K562 (cell line): ENCODE data around the gene LYVE1. TPM values are rescaled to one million over a fixed set of nuclear protein-coding genes. Genes with fewer than 3 reads are reported as not detected.

Experiments used
- ATAC-seq: fragments of 200-7000 bp; cut with Tn5 transposase; 3 replicates; pipeline ENCODE4 v1.9.1; 2020; ENCODE audit warnings: moderate library complexity
- BruUV-seq: library from RNA; stranded (reverse); fragments of 400-500 nt; replicated peaks from 2 replicates; lab custom pipeline; 2021; lab: Mats Ljungman, UMichigan
- CTCF ChIA-PET: fragments of 300-600 bp; formaldehyde crosslinking; extraction: SDS; loops from one replicate; lab custom pipeline; 2021; ENCODE audit warnings: low intra/inter-chr PET ratio; lab: Yijun Ruan, JAX
- POLR2A ChIA-PET: fragments of 300-600, 350-650 bp; sonication (Branson Sonifier 250); formaldehyde crosslinking; extraction: SDS; loops from one replicate; lab custom pipeline; 2021; ENCODE audit warnings: antibody characterized with exemption, inconsistent platforms; lab: Yijun Ruan, JAX
- DNase-seq, 4 experiments: peaks; one replicate each; pipeline versions ENCODE4 v3.0.0 to v3.0.0-alpha.2; 2011 to 2018; ENCODE audit warnings: low spot score in 3 of 4, mixed read lengths in 3 of 4; ENCODE audit errors: extremely low read depth in 1 of 4
- FAIRE-seq: peaks from 2 replicates; lab custom pipeline; 2011; peaks lifted over from hg19 to GRCh38; lab: Jason Lieb, UNC
- H2AFZ ChIP-seq: 2 replicates; pipeline ENCODE4 v1.6.0; 2011; ENCODE audit warnings: low read depth, low read length, control low read depth, inconsistent platforms
- H3K27ac ChIP-seq: fragments of 200-600 bp; 3 replicates; pipeline ENCODE4 v1.8.0; 2011; ENCODE audit warnings: low read depth, mild to moderate bottlenecking, control low read depth, inconsistent platforms, low read length, moderate library complexity, mixed read lengths; ENCODE audit errors: extremely low read depth
- H3K27me3 ChIP-seq, 2 experiments: fragments of 300-600 bp in 1 of 2; 2 replicates in 1 of 2; 3 replicates in 1 of 2; pipeline versions ENCODE4 v1.6.0 to v1.8.0; 2011; ENCODE audit warnings: inconsistent platforms in 2 of 2, low read length in 2 of 2, mild to moderate bottlenecking in 1 of 2, mixed read lengths in 1 of 2, moderate library complexity in 1 of 2; ENCODE audit not compliant: control insufficient read depth in 2 of 2, insufficient read depth in 2 of 2
- H3K36me3 ChIP-seq: fragments of 300-600 bp; 3 replicates; pipeline ENCODE4 v1.8.0; 2011; ENCODE audit warnings: mild to moderate bottlenecking, low read length, inconsistent platforms; ENCODE audit not compliant: control insufficient read depth, insufficient read depth
- H3K4me1 ChIP-seq, 2 experiments: fragments of 200-600 bp in 1 of 2; replicated peaks in 1 of 2; 2 replicates in 1 of 2; 3 replicates in 1 of 2; pipeline versions ENCODE4 v1.5.1 to v1.8.0; 2011; ENCODE audit warnings: inconsistent platforms in 2 of 2, low read length in 2 of 2, mild to moderate bottlenecking in 1 of 2, mixed read lengths in 1 of 2, moderate library complexity in 1 of 2; ENCODE audit not compliant: control insufficient read depth in 2 of 2, insufficient read depth in 2 of 2
- H3K4me2 ChIP-seq: 2 replicates; pipeline ENCODE4 v1.6.1; 2011; ENCODE audit warnings: low read length, control low read depth, inconsistent platforms, mixed read lengths; ENCODE audit not compliant: insufficient read depth
- H3K4me3 ChIP-seq: fragments of 200-600 bp; sonication (generic), shearing (Covaris generic); 2 replicates; pipeline ENCODE4 v1.5.1; 2016; ENCODE audit warnings: control low read depth, inconsistent platforms
- H3K79me2 ChIP-seq: fragments of 200-600 bp; 3 replicates; pipeline ENCODE4 v1.8.0; 2011; ENCODE audit warnings: low read length, inconsistent platforms; ENCODE audit not compliant: control insufficient read depth, insufficient read depth
- H3K9ac ChIP-seq, 2 experiments: 2 replicates each; pipeline versions ENCODE4 v1.6.0 to v1.6.1; 2011; ENCODE audit warnings: low read depth in 2 of 2, low read length in 2 of 2, control low read depth in 1 of 2, inconsistent platforms in 1 of 2, mild to moderate bottlenecking in 1 of 2, mixed read lengths in 1 of 2; ENCODE audit not compliant: insufficient read depth in 1 of 2
- H3K9me1 ChIP-seq: one replicate; pipeline ENCODE4 v1.6.0; 2011; ENCODE audit warnings: inconsistent platforms, mild to moderate bottlenecking, low read length, moderate library complexity; ENCODE audit not compliant: control insufficient read depth, insufficient read depth
- H3K9me3 ChIP-seq: replicated peaks from 2 replicates; pipeline ENCODE4 v1.5.1; 2011; ENCODE audit warnings: low read depth, low read length, inconsistent platforms; ENCODE audit not compliant: control insufficient read depth, insufficient read depth
- H4K20me1 ChIP-seq: replicated peaks from 2 replicates; pipeline ENCODE4 v1.6.1; 2011; ENCODE audit warnings: low read length, inconsistent platforms, mixed read lengths; ENCODE audit not compliant: control insufficient read depth, insufficient read depth
- ATF1 ChIP-seq, 2 experiments: fragments of 450-650 bp in 1 of 2; IDR thresholded peaks; 2 replicates each; pipeline ENCODE4 v1.6.1; 2016; ENCODE audit warnings: missing compliant biosample characterization in 1 of 2, missing genetic modification characterization in 1 of 2
- ILF3 ChIP-seq: fragments of 450-650 bp; IDR thresholded peaks from 2 replicates; pipeline ENCODE4 v1.6.1; 2018; ENCODE audit warnings: antibody characterized with exemption, mild to moderate bottlenecking, moderate library complexity, borderline replicate concordance
- LEF1 ChIP-seq: fragments of 450-650 bp; IDR thresholded peaks from 2 replicates; pipeline ENCODE4 v1.6.1; 2016; ENCODE audit warnings: mild to moderate bottlenecking
- NFIX ChIP-seq: fragments of 250-450 bp; sonication (Bioruptor Pico); IDR thresholded peaks from 2 replicates; pipeline ENCODE4 v1.4.0; 2020; ENCODE audit warnings: low read depth, mild to moderate bottlenecking, moderate library complexity
- NFXL1 ChIP-seq: fragments of 450-650 bp; formaldehyde crosslinking; IDR thresholded peaks from 2 replicates; pipeline ENCODE4 v1.4.0; 2021; ENCODE audit warnings: mild to moderate bottlenecking
- SOX6 ChIP-seq: fragments of 450-650 bp; IDR thresholded peaks from 2 replicates; pipeline ENCODE4 v1.6.1; 2014; ENCODE audit warnings: mild to moderate bottlenecking
- TBL1XR1 ChIP-seq, 2 experiments: IDR thresholded peaks; 2 replicates each; pipeline ENCODE4 v1.6.1; 2012; ENCODE audit warnings: improper control_type of control experiment in 2 of 2, low read length in 2 of 2, mild to moderate bottlenecking in 1 of 2
- TRIM25 ChIP-seq: fragments of 450-650 bp; IDR thresholded peaks from 2 replicates; pipeline ENCODE4 v1.7.0; 2016; ENCODE audit warnings: borderline replicate concordance
- WGBS: fragments of 100-300 bp; shearing (Covaris generic); methylation state at CpG from one replicate; pipeline ENCODE4 v1.1.6; 2016; ENCODE audit warnings: low coverage, mixed read lengths; ENCODE audit not compliant: insufficient coverage; ENCODE audit errors: missing lambda C conversion rate; 5-methylcytosine and 5-hydroxymethylcytosine counted together
- in situ Hi-C: fragments of 300-500 bp; cut with MboI; formaldehyde crosslinking; loops from 4 replicates; pipeline ENCODE4 v1.15.0; 2018; ENCODE audit warnings: inconsistent platforms, mixed read lengths
- intact Hi-C: fragments of 100-400 bp; cut with micrococcal nuclease; formaldehyde crosslinking; loops from 2 replicates; pipeline ENCODE4 v1.14.2; 2022
- polyA plus RNA-seq, 8 experiments: library from polyadenylated mRNA; depleted of rRNA in 4 of 8; stranded (reverse) in 5 of 8; unstranded in 3 of 8; fragments of >200 nt; fragmentation: Nextera tagmentation in 2 of 8; fragmentation: Illumina TruSeq in 1 of 8; extraction: Ambion mirVana in 2 of 8; extraction: Trizol in 1 of 8; gene quantifications; 2 replicates each; pipeline versions ENCODE4 v1.2.1 to v1.2.3, GENCODE V29; 2011 to 2014; ENCODE audit warnings: inconsistent platforms in 1 of 8, missing spikeins in 1 of 8
- total RNA-seq, 7 experiments: library from RNA; depleted of rRNA in 6 of 7; stranded (reverse); fragments of >200 nt in 6 of 7; fragmentation: Illumina TruSeq in 2 of 7; extraction: Trizol in 2 of 7; gene quantifications; 2 replicates each; pipeline versions ENCODE4 v1.2.1 to v1.2.3, GENCODE V29; 2011 to 2021; ENCODE audit warnings: low replicate concordance in 1 of 7
- TF ChIP-seq, protein P1 (sequence below): fragments of 250-450 bp; sonication (Bioruptor Pico); IDR thresholded peaks from 2 replicates; pipeline ENCODE4 v1.5.1; 2021; ENCODE audit warnings: mild to moderate bottlenecking
- TF ChIP-seq, protein P2 (sequence below), 2 experiments: fragments of 450-650 bp in 1 of 2; sonication (generic) in 1 of 2; formaldehyde crosslinking in 1 of 2; IDR thresholded peaks in 1 of 2; conservative IDR thresholded peaks in 1 of 2; 2 replicates each; pipeline versions ENCODE4 v1.6.1 to v1.8.1; 2016 to 2023; ENCODE audit warnings: mild to moderate bottlenecking in 2 of 2, moderate library complexity in 2 of 2, inconsistent platforms in 1 of 2, missing genetic modification reagents in 1 of 2
- TF ChIP-seq, protein P3 (sequence below): IDR thresholded peaks from 2 replicates; pipeline ENCODE4 v1.6.1; 2016; ENCODE audit warnings: missing genetic modification characterization, missing compliant biosample characterization

LYVE1 gene
- total and polyA plus RNA-seq, 9 of the 15 experiments (the other 6 are each of a cell fraction or from before 2014, with no cell fraction given), result 0.06 to 1.1 (median 0.14) TPM; not detected in 1

- TF ChIP-seq TRIM25 (no peak), SOX6 (peak; percentile 31; the same call in 1 of the 2 replicates)
These were observed 37.5 kb upstream of the LYVE1 start (continued) for GRCh38 chr11:10605941-10606381.

- Histone ChIP-seq H3K4me2 (no peak overlapping the region), H3K27me3 (no peaks in the 10 kb centered on the region), H3K4me3 (no peak overlapping the region), H3K9ac (no peak overlapping the region), H3K9me1 (no peaks in the 10 kb centered on the region), H3K79me2 (no peaks in the 10 kb centered on the region), H3K36me3 (no peaks in the 10 kb centered on the region), H4K20me1 (no peaks in the 10 kb centered on the region), H2AFZ (no peak overlapping the region; the same call in 1 of the 2 replicates), H3K4me1 (peaks cover 9 to 14% of the 10 kb centered on the region in 2 experiments), H3K27ac (no peak overlapping the region), H3K9me3 (no peaks in the 10 kb centered on the region)
- intact Hi-C loops (no loop called here), in situ Hi-C loops (no loop called here)
- no peak for DNase-seq
- 58% methylated on average over 3 of the region's 3 CpGs for WGBS
- ATAC-seq, result no peak
- BruUV-seq, result no TSS peak
- ChIA-PET CTCF (no interaction called here), POLR2A (interaction anchor here (0.9 to 2.1 kb wide), 2 partner anchors 12 to 14 kb away, joined by 4 read pairs; no protein-coding TSS in a partner anchor)
- no peak for FAIRE-seq
- TF ChIP-seq NFIX (CRISPR knock-in tag) (no peak), ILF3 (no peak), NFXL1 (CRISPR knock-in tag) (no peak), LEF1 (no peak), TBL1XR1 (IDR thresholded peaks at IDR 0.05; ENCODE audit: low read length in 2 of 2) (no peak), ATF1 (CRISPR knock-in tag; IDR thresholded peaks at IDR 0.05) (no peak), ATF1 (tag; IDR thresholded peaks at IDR 0.05) (no peak)
- TF ChIP-seq, protein P1, sequence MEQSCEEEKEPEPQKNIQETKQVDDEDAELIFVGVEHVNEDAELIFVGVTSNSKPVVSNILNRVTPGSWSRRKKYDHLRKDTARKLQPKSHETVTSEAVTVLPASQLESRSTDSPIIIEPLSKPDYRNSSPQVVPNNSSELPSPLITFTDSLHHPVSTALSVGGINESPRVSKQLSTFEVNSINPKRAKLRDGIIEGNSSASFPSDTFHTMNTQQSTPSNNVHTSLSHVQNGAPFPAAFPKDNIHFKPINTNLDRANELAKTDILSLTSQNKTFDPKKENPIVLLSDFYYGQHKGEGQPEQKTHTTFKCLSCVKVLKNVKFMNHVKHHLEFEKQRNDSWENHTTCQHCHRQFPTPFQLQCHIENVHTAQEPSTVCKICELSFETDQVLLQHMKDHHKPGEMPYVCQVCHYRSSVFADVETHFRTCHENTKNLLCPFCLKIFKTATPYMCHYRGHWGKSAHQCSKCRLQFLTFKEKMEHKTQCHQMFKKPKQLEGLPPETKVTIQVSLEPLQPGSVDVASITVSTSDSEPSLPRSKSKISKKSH (CRISPR knock-in tag), result no peak
- TF ChIP-seq, protein P2, sequence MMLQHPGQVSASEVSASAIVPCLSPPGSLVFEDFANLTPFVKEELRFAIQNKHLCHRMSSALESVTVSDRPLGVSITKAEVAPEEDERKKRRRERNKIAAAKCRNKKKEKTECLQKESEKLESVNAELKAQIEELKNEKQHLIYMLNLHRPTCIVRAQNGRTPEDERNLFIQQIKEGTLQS (IDR thresholded peaks at IDR 0.05), result no peak
- TF ChIP-seq, protein P2 (CRISPR knock-in tag; conservative IDR thresholded peaks at IDR 0.05), result no peak
- TF ChIP-seq, protein P3, sequence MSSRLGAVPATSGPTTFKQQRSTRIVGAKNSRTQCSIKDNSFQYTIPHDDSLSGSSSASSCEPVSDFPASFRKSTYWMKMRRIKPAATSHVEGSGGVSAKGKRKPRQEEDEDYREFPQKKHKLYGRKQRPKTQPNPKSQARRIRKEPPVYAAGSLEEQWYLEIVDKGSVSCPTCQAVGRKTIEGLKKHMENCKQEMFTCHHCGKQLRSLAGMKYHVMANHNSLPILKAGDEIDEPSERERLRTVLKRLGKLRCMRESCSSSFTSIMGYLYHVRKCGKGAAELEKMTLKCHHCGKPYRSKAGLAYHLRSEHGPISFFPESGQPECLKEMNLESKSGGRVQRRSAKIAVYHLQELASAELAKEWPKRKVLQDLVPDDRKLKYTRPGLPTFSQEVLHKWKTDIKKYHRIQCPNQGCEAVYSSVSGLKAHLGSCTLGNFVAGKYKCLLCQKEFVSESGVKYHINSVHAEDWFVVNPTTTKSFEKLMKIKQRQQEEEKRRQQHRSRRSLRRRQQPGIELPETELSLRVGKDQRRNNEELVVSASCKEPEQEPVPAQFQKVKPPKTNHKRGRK, result no peak
These were observed 36.3 kb upstream of the LYVE1 start for GRCh38 chr11:10604798-10605197.
